Caco-2 (cell line): ENCODE measurements around the gene SDK2. TPM values are rescaled to one million over a fixed set of nuclear protein-coding genes. Genes with fewer than 3 reads are reported as not detected.

Source experiments
- BruUV-seq: library from RNA; stranded (reverse); fragments of 400-500 nt; replicated peaks from 2 replicates; lab custom pipeline; 2021; lab: Mats Ljungman, UMichigan
- CTCF ChIA-PET: fragments of 300-600 bp; sonication (Branson Sonifier 250); formaldehyde crosslinking; loops from one replicate; lab custom pipeline; 2022; ENCODE audit warnings: antibody characterized with exemption; lab: Charles Lee
- POLR2A ChIA-PET: fragments of 300-600 bp; sonication (Branson Sonifier 250); formaldehyde crosslinking; loops from one replicate; lab custom pipeline; 2022; ENCODE audit warnings: antibody characterized with exemption; lab: Charles Lee
- DNase-seq, 2 experiments: peaks; one replicate each; pipeline versions ENCODE4 v3.0.0 to v3.0.0-alpha.2; 2020 to 2022
- H3K27me3 ChIP-seq: replicated peaks from 2 replicates; pipeline ENCODE4 v1.6.0; 2011; ENCODE audit warnings: low read length; ENCODE audit not compliant: control insufficient read depth, insufficient read depth
- H3K36me3 ChIP-seq: 2 replicates; pipeline ENCODE4 v1.5.1; 2011; ENCODE audit warnings: low read length; ENCODE audit not compliant: control insufficient read depth, insufficient read depth
- H3K4me1 ChIP-seq: fragments of 250-450 bp; sonication (Bioruptor Pico); 2 replicates; pipeline ENCODE4 v1.5.1; 2020; ENCODE audit warnings: mild to moderate bottlenecking
- H3K4me3 ChIP-seq: 2 replicates; pipeline ENCODE4 v1.5.1; 2011; ENCODE audit warnings: low read depth, mild to moderate bottlenecking, control low read depth, low read length
- H3K9me3 ChIP-seq: fragments of 250-450 bp; sonication (Bioruptor Pico); 2 replicates; pipeline ENCODE4 v1.5.1; 2020; ENCODE audit warnings: mild to moderate bottlenecking, moderate library complexity
- H3K27ac Mint-ChIP-seq: one replicate; pipeline ENCODE4 v1.8.0; 2022; ENCODE audit warnings: mixed read lengths; ENCODE audit not compliant: unreplicated experiment
- H3K27me3 Mint-ChIP-seq: one replicate; pipeline ENCODE4 v1.8.0; 2022; ENCODE audit warnings: mixed read lengths; ENCODE audit not compliant: insufficient read depth, unreplicated experiment
- H3K36me3 Mint-ChIP-seq: one replicate; pipeline ENCODE4 v1.8.0; 2022; ENCODE audit warnings: mild to moderate bottlenecking, mixed read lengths; ENCODE audit not compliant: insufficient read depth, unreplicated experiment
- H3K4me1 Mint-ChIP-seq: one replicate; pipeline ENCODE4 v1.8.0; 2022; ENCODE audit warnings: low read depth, mixed read lengths; ENCODE audit not compliant: unreplicated experiment
- H3K4me3 Mint-ChIP-seq: one replicate; pipeline ENCODE4 v1.8.0; 2022; ENCODE audit warnings: mild to moderate bottlenecking, moderate library complexity, mixed read lengths; ENCODE audit not compliant: unreplicated experiment
- H3K9me3 Mint-ChIP-seq: one replicate; pipeline ENCODE4 v1.8.0; 2022; ENCODE audit warnings: mixed read lengths; ENCODE audit not compliant: unreplicated experiment
- CTCF ChIP-seq, 2 experiments: fragments of 200-600 bp in 1 of 2; IDR thresholded peaks; 1 replicate in 1 of 2; 2 replicates in 1 of 2; pipeline versions ENCODE4 v1.5.1 to v1.8.0; 2011 to 2022; ENCODE audit warnings: antibody characterized with exemption in 1 of 2, control low read depth in 1 of 2, inconsistent platforms in 1 of 2, low read depth in 1 of 2, low read length in 1 of 2, mild to moderate bottlenecking in 1 of 2, moderate library complexity in 1 of 2; ENCODE audit not compliant: insufficient read depth in 1 of 2, severe bottlenecking in 1 of 2, unreplicated experiment in 1 of 2
- intact Hi-C: fragments of 100-400 bp; cut with micrococcal nuclease; formaldehyde crosslinking; loops from one replicate; pipeline ENCODE4 v1.10.0; 2022; ENCODE audit not compliant: unreplicated experiment
- total RNA-seq: library from RNA; stranded (reverse); gene quantifications from 2 replicates; pipeline ENCODE4 v1.2.3, GENCODE V29; 2022

Gene SDK2
- total RNA-seq, 1 experiment from 2014 or later = 0.09 TPM

- BruUV-seq = no TSS peak
- TF ChIP-seq CTCF (IDR thresholded peaks at IDR 0.05; ENCODE audit: insufficient read depth in 1 of 2, low read depth in 1 of 2, low read length in 1 of 2, severe bottlenecking in 1 of 2, unreplicated experiment in 1 of 2) = no peak
- Mint-ChIP-seq H3K27me3 (peaks cover 4% of the 10 kb centered on the region), H3K4me1 (peaks cover 8% of the 10 kb centered on the region), H3K36me3 (no peaks in the 10 kb centered on the region), H3K4me3 (no peak overlapping the region), H3K9me3 (no peaks in the 10 kb centered on the region), H3K27ac (no peak overlapping the region)
- Histone ChIP-seq H3K4me3 (no peak overlapping the region), H3K9me3 (no peaks in the 10 kb centered on the region), H3K27me3 (no peaks in the 10 kb centered on the region), H3K36me3 (no peaks in the 10 kb centered on the region), H3K4me1 (no peaks in the 10 kb centered on the region)
- ChIA-PET POLR2A (no interaction called here), CTCF (no interaction called here)
- intact Hi-C loops = no loop called here
- DNase-seq = no peak
Observed at GRCh38 chr17:73393962-73394361, 250.3 kb downstream of the SDK2 start.

- ChIA-PET POLR2A (interaction anchor here (0.5 kb wide), 1 partner anchor 28 kb away, joined by 4 read pairs; no protein-coding TSS in a partner anchor), CTCF (no interaction called here)
- Mint-ChIP-seq H3K9me3 (no peaks in the 10 kb centered on the region), H3K27me3 (peaks cover 4% of the 10 kb centered on the region), H3K4me1 (peaks cover 8% of the 10 kb centered on the region), H3K36me3 (no peaks in the 10 kb centered on the region), H3K27ac (no peak overlapping the region), H3K4me3 (no peak overlapping the region)
- TF ChIP-seq CTCF (IDR thresholded peaks at IDR 0.05; ENCODE audit: insufficient read depth in 1 of 2, low read depth in 1 of 2, low read length in 1 of 2, severe bottlenecking in 1 of 2, unreplicated experiment in 1 of 2) = no peak
- H3K36me3 ChIP-seq = no peaks in the 10 kb centered on the region
- no peak overlapping the region for H3K4me3 ChIP-seq
- intact Hi-C loops = no loop called here
- H3K9me3 ChIP-seq = no peaks in the 10 kb centered on the region
- DNase-seq = no peak
- no peaks in the 10 kb centered on the region for H3K27me3 ChIP-seq
- BruUV-seq = no TSS peak
- H3K4me1 ChIP-seq = no peaks in the 10 kb centered on the region
Observed at GRCh38 chr17:73393381-73393780, 250.9 kb downstream of the SDK2 start.

GRCh38 chr17:73391331-73392265, 252.6 kb downstream of the SDK2 start:
- H3K27me3 Mint-ChIP-seq = peaks cover 6% of the 10 kb centered on the region
- H3K36me3 ChIP-seq = no peaks in the 10 kb centered on the region
- H3K4me3 ChIP-seq = no peak overlapping the region
- H3K27ac Mint-ChIP-seq = no peak overlapping the region
- no peaks in the 10 kb centered on the region for H3K4me1 ChIP-seq
- intact Hi-C loops = no loop called here
- H3K36me3 Mint-ChIP-seq = no peaks in the 10 kb centered on the region
- no TSS peak for BruUV-seq
- H3K4me1 Mint-ChIP-seq = peaks cover under 1% of the 10 kb centered on the region
- H3K9me3 Mint-ChIP-seq = no peaks in the 10 kb centered on the region
- no peaks in the 10 kb centered on the region for H3K9me3 ChIP-seq
- TF ChIP-seq CTCF (IDR thresholded peaks at IDR 0.05; ENCODE audit: insufficient read depth in 1 of 2, low read depth in 1 of 2, low read length in 1 of 2, severe bottlenecking in 1 of 2, unreplicated experiment in 1 of 2) = no peak
- no peak overlapping the region for H3K4me3 Mint-ChIP-seq
- ChIA-PET CTCF (interaction anchor here (1.1 kb wide), 1 partner anchor 22 kb away, joined by 5 read pairs; no protein-coding TSS in a partner anchor), POLR2A (no interaction called here)
- no peaks in the 10 kb centered on the region for H3K27me3 ChIP-seq
- no peak for DNase-seq
